Measurements from ENCODE around the gene CFD. TPM values are rescaled to one million over a fixed set of nuclear protein-coding genes. Genes with fewer than 3 reads are reported as not detected.
"Not testable (repeated sequence)": the region's sequence is repeated elsewhere in the genome, so short reads cannot be mapped to it uniquely, and the experiment has no call there.

Gene CFD
- total RNA-seq, 2 experiments from 2014 or later, result 0.35 TPM; not detected in 1

DNA sequence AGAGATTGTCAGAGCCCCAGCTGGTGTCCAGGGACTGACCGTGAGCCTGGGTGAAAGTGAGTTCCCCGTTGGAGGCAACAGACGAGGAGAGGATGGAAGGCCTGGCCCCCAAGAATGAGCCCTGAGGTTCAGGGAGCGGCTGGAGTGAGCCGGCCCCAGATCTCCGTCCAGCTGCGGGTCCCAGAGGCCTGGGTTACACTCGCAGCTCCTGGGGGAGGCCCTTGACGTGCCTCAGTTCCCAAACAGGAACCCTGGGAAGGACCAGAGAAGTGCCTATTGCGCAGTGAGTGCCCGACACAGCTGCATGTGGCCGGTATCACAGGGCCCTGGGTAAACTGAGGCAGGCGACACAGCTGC, 8.5 kb upstream of the CFD start:
- intact Hi-C loops (cut with micrococcal nuclease; ENCODE audit: unreplicated experiment), result no loop called here
- no peaks in the 10 kb centered on the region for H3K79me2 ChIP-seq (ENCODE audit: insufficient read depth, low read depth, low read length)
- no peaks in the 10 kb centered on the region for H3K9me2 ChIP-seq (ENCODE audit: insufficient read depth, low read length)
- no peak for TF ChIP-seq EZH2phosphoT487 (IDR thresholded peaks at IDR 0.05; ENCODE audit: borderline replicate concordance, low read depth, low read length)
- TF ChIP-seq, protein P1, sequence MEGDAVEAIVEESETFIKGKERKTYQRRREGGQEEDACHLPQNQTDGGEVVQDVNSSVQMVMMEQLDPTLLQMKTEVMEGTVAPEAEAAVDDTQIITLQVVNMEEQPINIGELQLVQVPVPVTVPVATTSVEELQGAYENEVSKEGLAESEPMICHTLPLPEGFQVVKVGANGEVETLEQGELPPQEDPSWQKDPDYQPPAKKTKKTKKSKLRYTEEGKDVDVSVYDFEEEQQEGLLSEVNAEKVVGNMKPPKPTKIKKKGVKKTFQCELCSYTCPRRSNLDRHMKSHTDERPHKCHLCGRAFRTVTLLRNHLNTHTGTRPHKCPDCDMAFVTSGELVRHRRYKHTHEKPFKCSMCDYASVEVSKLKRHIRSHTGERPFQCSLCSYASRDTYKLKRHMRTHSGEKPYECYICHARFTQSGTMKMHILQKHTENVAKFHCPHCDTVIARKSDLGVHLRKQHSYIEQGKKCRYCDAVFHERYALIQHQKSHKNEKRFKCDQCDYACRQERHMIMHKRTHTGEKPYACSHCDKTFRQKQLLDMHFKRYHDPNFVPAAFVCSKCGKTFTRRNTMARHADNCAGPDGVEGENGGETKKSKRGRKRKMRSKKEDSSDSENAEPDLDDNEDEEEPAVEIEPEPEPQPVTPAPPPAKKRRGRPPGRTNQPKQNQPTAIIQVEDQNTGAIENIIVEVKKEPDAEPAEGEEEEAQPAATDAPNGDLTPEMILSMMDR (conservative IDR thresholded peaks at IDR 0.05; ENCODE audit: low read length), result no peak
- H3K9me3 ChIP-seq (ENCODE audit: low read length), result no peaks in the 10 kb centered on the region
- no peaks in the 10 kb centered on the region; the same call in 1 of the 2 replicates for H4K20me1 ChIP-seq (ENCODE audit: insufficient read depth, low read length)
- no peak overlapping the region for H2AFZ ChIP-seq (ENCODE audit: low read length)
- H3K4me1 ChIP-seq (ENCODE audit: insufficient read depth, low read length, poor library complexity, severe bottlenecking), result no peaks in the 10 kb centered on the region
- ChIA-PET POLR2A (no interaction called here), CTCF (ENCODE audit: unreplicated experiment) (no interaction called here)
- H3K36me3 ChIP-seq (ENCODE audit: insufficient read depth, low read length), result no peaks in the 10 kb centered on the region
- no peak overlapping the region for H3K27ac ChIP-seq (ENCODE audit: low read depth, low read length, poor library complexity, severe bottlenecking)
- no peak overlapping the region for H3K4me3 ChIP-seq (ENCODE audit: low read depth, low read length, poor library complexity, severe bottlenecking)
- DNase-seq (ENCODE audit: low spot score), result no peak
- no TSS peak for BruUV-seq (replicated peaks)
- no peak overlapping the region for H3K4me2 ChIP-seq (ENCODE audit: low read length)

DNA sequence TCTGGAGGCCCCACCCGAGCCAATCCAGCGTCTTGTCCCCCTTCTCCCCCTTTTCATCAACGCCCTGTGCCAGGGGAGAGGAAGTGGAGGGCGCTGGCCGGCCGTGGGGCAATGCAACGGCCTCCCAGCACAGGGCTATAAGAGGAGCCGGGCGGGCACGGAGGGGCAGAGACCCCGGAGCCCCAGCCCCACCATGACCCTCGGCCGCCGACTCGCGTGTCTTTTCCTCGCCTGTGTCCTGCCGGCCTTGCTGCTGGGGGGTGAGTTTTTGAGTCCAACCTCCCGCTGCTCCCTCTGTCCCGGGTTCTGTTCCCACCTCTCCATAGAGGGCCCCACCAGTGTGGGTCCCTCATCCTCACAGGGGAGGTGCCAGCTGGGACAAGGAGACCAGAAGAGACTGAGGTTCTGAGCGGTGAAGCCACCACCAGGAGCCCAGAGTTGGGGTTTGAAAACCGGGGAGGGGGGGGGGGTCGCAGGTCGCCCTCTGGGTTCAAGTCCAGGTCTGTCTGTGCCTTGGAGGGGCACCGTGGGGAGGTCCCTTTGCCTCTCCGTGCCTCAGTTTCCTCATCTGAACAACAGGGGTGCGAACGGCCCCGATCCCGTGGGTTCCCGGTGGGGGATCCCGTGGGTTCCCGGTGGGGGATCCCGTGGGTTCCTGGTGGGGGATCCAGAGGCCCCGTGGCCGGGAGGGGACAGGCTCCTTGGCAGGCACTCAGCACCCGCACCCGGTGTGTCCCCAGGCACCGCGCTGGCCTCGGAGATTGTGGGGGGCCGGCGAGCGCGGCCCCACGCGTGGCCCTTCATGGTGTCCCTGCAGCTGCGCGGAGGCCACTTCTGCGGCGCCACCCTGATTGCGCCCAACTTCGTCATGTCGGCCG, 7.1 kb upstream of the CFD start, which contains the start of gene ELANE:
TSS of gene ELANE (plus strand) at position 168 of the 878 bp plus-strand sequence. CDS start at position 194, 26 bp downstream.
- no peaks in the 10 kb centered on the region for H3K4me1 ChIP-seq (ENCODE audit: insufficient read depth, low read length, poor library complexity, severe bottlenecking)
- no TSS peak for BruUV-seq (replicated peaks)
- no peak within 1 kb of the TSS for H2AFZ ChIP-seq (ENCODE audit: low read length)
- CTCF ChIA-PET (ENCODE audit: unreplicated experiment), result no interaction called here
- H3K4me2 ChIP-seq (ENCODE audit: low read length), result no peak within 1 kb of the TSS
- no peaks in the 10 kb centered on the region; the same call in 1 of the 2 replicates for H4K20me1 ChIP-seq (ENCODE audit: insufficient read depth, low read length)
- H3K27ac ChIP-seq (ENCODE audit: low read depth, low read length, poor library complexity, severe bottlenecking), result no peak within 1 kb of the TSS
- no peaks in the 10 kb centered on the region for H3K79me2 ChIP-seq (ENCODE audit: insufficient read depth, low read depth, low read length)
- no peaks in the 10 kb centered on the region for H3K36me3 ChIP-seq (ENCODE audit: insufficient read depth, low read length)
- H3K9me2 ChIP-seq (ENCODE audit: insufficient read depth, low read length), result no peaks in the 10 kb centered on the region
- POLR2A ChIA-PET, result no interaction called here
- H3K9me3 ChIP-seq (ENCODE audit: low read length), result no peaks in the 10 kb centered on the region
- no peak within 1 kb of the TSS for H3K4me3 ChIP-seq (ENCODE audit: low read depth, low read length, poor library complexity, severe bottlenecking)
- intact Hi-C loops (cut with micrococcal nuclease; ENCODE audit: unreplicated experiment), result no loop called here
- DNase-seq (ENCODE audit: low spot score), result no peak
- TF ChIP-seq EZH2phosphoT487 (IDR thresholded peaks at IDR 0.05; ENCODE audit: borderline replicate concordance, low read depth, low read length), result no peak
- TF ChIP-seq, protein P1 (conservative IDR thresholded peaks at IDR 0.05; ENCODE audit: low read length), result no peak

DNA sequence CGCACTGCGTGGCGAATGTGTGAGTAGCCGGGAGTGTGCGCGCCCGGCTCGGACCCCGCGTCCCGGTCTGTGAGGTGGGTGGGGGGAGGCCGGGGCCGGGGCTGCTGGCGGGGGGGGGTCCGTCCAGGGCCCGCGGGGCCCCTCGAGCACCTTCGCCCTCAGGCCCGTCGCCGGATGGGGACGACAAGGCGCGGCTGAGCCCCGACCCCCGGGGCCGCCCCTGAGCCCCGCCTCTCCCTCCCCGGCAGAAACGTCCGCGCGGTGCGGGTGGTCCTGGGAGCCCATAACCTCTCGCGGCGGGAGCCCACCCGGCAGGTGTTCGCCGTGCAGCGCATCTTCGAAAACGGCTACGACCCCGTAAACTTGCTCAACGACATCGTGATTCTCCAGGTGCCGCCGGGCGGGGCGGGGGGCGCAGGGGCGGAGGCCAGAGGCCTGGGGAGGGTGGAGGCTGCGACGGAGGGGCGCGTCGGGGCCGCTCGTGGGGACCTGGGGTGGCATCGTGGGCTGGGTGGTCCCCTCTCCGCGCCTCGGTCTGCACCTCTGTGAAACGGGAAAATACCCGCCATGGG, 6.4 kb upstream of the CFD start:
- Histone ChIP-seq H2AFZ (ENCODE audit: low read length) (no peak overlapping the region), H3K27ac (ENCODE audit: low read depth, low read length, poor library complexity, severe bottlenecking) (no peak overlapping the region), H4K20me1 (ENCODE audit: insufficient read depth, low read length) (no peaks in the 10 kb centered on the region; the same call in 1 of the 2 replicates), H3K79me2 (ENCODE audit: insufficient read depth, low read depth, low read length) (no peaks in the 10 kb centered on the region), H3K4me3 (ENCODE audit: low read depth, low read length, poor library complexity, severe bottlenecking) (no peak overlapping the region), H3K9me2 (ENCODE audit: insufficient read depth, low read length) (no peaks in the 10 kb centered on the region), H3K9me3 (ENCODE audit: low read length) (no peaks in the 10 kb centered on the region), H3K4me2 (ENCODE audit: low read length) (no peak overlapping the region), H3K4me1 (ENCODE audit: insufficient read depth, low read length, poor library complexity, severe bottlenecking) (no peaks in the 10 kb centered on the region), H3K36me3 (ENCODE audit: insufficient read depth, low read length) (no peaks in the 10 kb centered on the region)
- no peak for DNase-seq (ENCODE audit: low spot score)
- intact Hi-C loops (cut with micrococcal nuclease; ENCODE audit: unreplicated experiment), result no loop called here
- POLR2A ChIA-PET, result no interaction called here
- CTCF ChIA-PET (ENCODE audit: unreplicated experiment), result no interaction called here
- TF ChIP-seq, protein P1 (conservative IDR thresholded peaks at IDR 0.05; ENCODE audit: low read length), result no peak
- no peak for TF ChIP-seq EZH2phosphoT487 (IDR thresholded peaks at IDR 0.05; ENCODE audit: borderline replicate concordance, low read depth, low read length)
- no TSS peak for BruUV-seq (replicated peaks)

- CTCF ChIA-PET (ENCODE audit: unreplicated experiment); H3K4me2 ChIP-seq (ENCODE audit: low read length); POLR2A ChIA-PET; H3K4me3 ChIP-seq (ENCODE audit: low read depth, low read length, poor library complexity, severe bottlenecking); H3K27ac ChIP-seq (ENCODE audit: low read depth, low read length, poor library complexity, severe bottlenecking); H4K20me1 ChIP-seq (ENCODE audit: insufficient read depth, low read length); H3K4me1 ChIP-seq (ENCODE audit: insufficient read depth, low read length, poor library complexity, severe bottlenecking); DNase-seq (ENCODE audit: low spot score); H3K9me3 ChIP-seq (ENCODE audit: low read length); H2AFZ ChIP-seq (ENCODE audit: low read length); H3K79me2 ChIP-seq (ENCODE audit: insufficient read depth, low read depth, low read length); H3K36me3 ChIP-seq (ENCODE audit: insufficient read depth, low read length); intact Hi-C loops (cut with micrococcal nuclease; ENCODE audit: unreplicated experiment); H3K9me2 ChIP-seq (ENCODE audit: insufficient read depth, low read length); BruUV-seq (replicated peaks): not testable (repeated sequence)
Observed at GRCh38 chr19:853614-854220, 5.7 kb upstream of the CFD start.
